Urinary bladder (tissue), 4 donors: Measurements from ENCODE around the gene C6orf62. TPM values are rescaled to one million over a fixed set of nuclear protein-coding genes. Genes with fewer than 3 reads are reported as not detected.
"Not testable (repeated sequence)": the region's sequence is repeated elsewhere in the genome, so short reads cannot be mapped to it uniquely, and the experiment has no call there.

Source experiments
- DNase-seq: peaks from one replicate; pipeline ENCODE4 v3.0.0-alpha.2; 2015; ENCODE audit errors: extremely low spot score
- H3K27ac ChIP-seq: one replicate; pipeline ENCODE4 v1.5.1; 2013; ENCODE audit warnings: low read depth, mild to moderate bottlenecking, moderate library complexity
- H3K36me3 ChIP-seq: one replicate; pipeline ENCODE4 v1.6.1; 2013; ENCODE audit warnings: mild to moderate bottlenecking, moderate library complexity; ENCODE audit not compliant: insufficient read depth
- H3K4me1 ChIP-seq: one replicate; pipeline ENCODE4 v1.6.1; 2013; ENCODE audit warnings: mild to moderate bottlenecking, moderate library complexity; ENCODE audit not compliant: insufficient read depth
- H3K4me3 ChIP-seq: one replicate; pipeline ENCODE4 v1.5.1; 2013; ENCODE audit warnings: low read depth, low read length
- WGBS: extraction: QIAGEN DNeasy Blood & Tissue Kit; methylation state at CpG from one replicate; pipeline ENCODE4 v1.1.7; 2013; 5-methylcytosine and 5-hydroxymethylcytosine counted together
- polyA plus RNA-seq: library from polyadenylated mRNA; stranded (reverse); fragments of 200-250 nt; gene quantifications from one replicate; pipeline ENCODE4 v1.2.3, GENCODE V29; 2013
- total RNA-seq: library from RNA; depleted of rRNA; stranded (reverse); fragments of >200 nt; gene quantifications from one replicate; pipeline ENCODE4 v1.2.3, GENCODE V29; 2014
- donor health status: healthy with polysubstance abuse.
- donor health status: healthy.

C6orf62 gene
- total RNA-seq (85.8 TPM), polyA plus RNA-seq (38.1 TPM)

DNA sequence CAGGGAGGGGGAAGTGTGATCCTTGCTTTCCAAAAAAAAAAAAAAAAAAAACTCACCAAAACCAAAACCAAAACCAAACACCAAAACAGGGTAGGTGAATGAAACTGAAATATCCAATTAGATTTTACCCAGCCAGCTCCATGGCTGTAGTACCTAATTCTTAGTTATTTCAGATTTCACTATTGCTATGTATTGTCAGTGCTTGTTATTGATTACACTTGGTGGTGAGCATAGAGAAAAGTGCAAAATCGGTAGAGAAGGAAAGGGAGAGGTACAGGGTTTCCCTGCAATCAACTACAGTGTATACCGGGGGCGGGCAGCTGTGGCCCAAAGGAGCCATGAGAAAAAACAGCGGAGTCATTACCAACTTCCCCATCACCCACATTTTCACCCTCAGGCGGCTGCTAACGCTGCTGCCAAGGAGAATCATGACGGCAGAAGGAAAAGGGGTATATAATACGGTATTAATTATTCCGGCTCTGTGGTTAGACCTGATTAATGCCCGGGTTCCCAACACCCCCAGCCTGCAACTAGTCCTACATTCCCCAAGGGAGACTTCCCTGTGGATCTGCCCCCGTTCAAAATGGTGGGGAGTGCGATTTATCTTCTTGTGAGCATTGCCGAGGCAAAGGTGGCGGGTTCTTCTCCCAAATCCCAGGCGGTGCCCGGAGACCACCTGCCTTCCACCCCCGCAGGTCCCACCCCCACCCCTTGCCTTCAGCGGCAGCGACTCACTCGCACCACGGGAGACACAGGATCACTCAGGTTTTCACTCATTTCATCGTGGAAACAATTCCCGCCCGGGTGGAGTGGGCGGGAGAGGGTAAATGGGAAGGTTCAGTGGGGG, at the start of gene C6orf62:
C6orf62 (minus strand) TSS at position 30 of the 847 bp plus-strand sequence. CDS start 486 bp downstream, outside the sequence.
- under 1% methylated on average over 25 of the region's 25 CpGs for WGBS
- DNase-seq = no peak
- peaks cover 2% of the 10 kb centered on the region for H3K4me1 ChIP-seq
- peaks cover 5% of the 10 kb centered on the region for H3K36me3 ChIP-seq
- peak within 1 kb of the TSS; percentile 99 for H3K4me3 ChIP-seq
- peak within 1 kb of the TSS; percentile 99 for H3K27ac ChIP-seq

DNA sequence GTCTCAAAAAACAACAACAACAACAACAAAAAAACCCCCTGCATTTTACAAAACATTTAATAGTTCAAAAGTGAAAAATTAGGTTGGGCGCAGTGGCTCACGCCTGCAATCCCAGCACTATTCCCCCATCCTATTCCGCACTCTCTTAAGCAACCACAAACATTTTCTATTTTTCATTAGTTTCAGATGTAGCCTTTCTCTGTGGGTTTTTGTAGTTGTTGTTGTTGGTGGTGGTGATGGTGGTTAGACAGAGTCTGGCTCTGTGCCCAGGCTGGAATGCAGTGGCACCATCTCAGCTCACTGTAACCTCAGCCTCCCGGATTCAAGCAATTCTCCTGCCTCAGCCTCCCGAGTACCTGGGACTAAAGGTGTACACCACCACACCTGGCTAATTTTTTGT, 49.4 kb upstream of the C6orf62 start:
- H3K4me3 ChIP-seq = no peak overlapping the region
- H3K27ac ChIP-seq = no peak overlapping the region
- DNase-seq = no peak
- 93% methylated on average over 5 of the region's 5 CpGs for WGBS
- no peaks in the 10 kb centered on the region for H3K36me3 ChIP-seq
- no peaks in the 10 kb centered on the region for H3K4me1 ChIP-seq

DNA sequence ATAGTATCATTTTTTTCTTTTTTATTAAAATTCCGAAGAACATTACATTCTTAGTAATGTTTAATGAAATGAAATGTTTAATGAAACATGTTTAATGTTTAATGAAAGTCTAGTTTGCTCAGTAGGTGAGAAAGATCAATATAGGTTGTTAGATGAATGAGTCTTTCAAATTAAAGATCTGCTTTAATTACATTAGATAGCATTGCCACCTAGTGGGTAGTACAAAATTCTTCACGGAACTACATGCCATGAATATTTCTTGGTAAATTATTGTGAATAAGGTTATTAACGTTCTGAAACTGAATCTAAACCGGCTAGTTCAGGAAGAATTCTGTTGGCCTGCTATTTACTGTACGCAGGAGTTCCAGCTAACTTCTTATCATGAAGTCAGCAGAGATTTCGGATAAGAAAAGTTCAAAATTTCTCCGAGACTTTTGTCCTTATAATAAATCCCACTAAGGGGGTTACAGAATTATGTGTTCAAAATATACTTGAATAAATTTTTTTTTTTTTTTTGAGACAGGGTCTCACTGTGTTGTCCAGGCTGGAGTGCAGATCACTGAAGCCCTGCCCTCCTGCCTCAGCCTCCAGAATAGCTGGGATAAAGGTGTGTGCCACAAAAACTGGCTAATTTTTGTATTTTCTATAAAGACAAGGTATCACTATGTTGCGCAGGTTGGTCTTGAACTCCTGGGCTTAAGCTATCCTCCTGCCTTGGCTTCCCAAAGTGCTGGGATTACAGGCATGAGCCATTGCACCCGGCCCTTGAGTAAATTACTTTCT, 47.9 kb upstream of the C6orf62 start:
- Histone ChIP-seq H3K4me1 (no peaks in the 10 kb centered on the region), H3K4me3 (no peak overlapping the region), H3K27ac (no peak overlapping the region), H3K36me3 (no peaks in the 10 kb centered on the region)
- 56% methylated on average over 9 of the region's 9 CpGs for WGBS
- no peak for DNase-seq

DNA sequence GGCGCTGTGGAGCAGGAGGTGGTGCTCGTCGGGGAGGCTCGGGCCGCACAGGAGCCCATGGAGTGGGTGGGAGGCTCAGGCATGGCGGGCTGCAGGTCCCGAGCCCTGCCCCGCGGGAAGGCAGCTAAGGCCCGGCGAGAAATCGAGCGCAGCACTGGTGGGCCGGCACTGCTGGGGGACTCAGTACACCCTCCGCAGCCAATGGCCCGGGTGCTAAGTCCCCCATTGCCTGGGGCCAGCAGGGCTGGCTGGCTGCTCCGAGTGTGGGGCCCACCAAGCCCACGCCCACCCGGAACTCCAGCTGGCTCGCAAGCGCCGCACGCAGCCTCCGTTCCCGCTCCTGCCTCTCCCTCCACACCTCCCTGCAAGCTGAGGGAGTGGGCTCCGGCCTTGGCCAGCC, 47.0 kb upstream of the C6orf62 start:
- not testable (repeated sequence) for H3K36me3 ChIP-seq, H3K27ac ChIP-seq, H3K4me1 ChIP-seq, DNase-seq, H3K4me3 ChIP-seq
- 96% methylated on average over 25 of the region's 26 CpGs for WGBS

DNA sequence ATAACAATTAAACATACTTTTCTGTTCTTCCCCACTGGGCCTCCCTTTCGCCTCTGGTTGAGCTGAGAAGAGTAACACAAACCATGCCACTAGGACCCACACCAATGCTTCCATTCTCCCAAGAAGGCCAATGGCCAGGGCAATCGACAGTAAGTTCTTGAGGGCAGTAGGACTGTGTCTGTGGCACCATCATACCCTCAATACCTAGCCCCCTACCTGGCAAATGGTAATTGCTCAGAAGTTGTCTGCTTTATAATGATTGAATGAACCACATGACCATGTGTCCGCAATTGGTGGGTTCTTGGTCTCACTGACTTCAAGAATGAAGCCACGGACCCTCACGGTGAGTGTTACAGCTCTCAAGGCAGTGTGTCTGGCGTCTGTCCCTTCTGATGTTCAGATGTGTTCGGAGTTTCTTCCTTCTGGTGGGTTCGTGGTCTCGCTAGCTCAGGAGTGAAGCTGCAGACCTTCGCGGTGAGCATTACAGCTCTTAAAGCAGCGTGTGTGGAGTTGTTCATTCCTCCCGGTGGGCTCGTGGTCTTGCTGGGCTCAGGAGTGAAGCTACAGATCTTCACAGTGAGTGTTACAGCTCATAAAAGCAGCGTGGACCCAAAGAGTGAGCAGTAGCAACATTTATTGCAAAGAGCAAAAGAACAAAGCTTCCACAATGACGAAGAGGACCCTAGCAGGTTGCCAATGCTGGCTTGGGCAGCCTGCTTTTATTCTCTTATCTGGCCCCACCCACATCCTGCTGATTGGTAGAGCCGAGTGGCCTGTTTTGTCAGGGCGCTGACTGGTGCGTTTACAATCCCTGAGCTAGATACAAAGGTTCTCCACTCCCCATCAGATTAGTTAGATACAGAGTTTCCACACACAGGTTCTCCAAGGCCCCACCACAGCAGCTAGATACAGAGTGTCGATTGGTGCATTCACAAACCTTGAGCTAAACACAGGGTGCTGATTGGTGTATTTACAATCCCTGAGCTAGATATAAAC, 46.2 kb upstream of the C6orf62 start:
- 88% methylated on average over 20 of the region's 20 CpGs for WGBS
- not testable (repeated sequence) for H3K4me1 ChIP-seq, H3K36me3 ChIP-seq, H3K27ac ChIP-seq, H3K4me3 ChIP-seq, DNase-seq

DNA sequence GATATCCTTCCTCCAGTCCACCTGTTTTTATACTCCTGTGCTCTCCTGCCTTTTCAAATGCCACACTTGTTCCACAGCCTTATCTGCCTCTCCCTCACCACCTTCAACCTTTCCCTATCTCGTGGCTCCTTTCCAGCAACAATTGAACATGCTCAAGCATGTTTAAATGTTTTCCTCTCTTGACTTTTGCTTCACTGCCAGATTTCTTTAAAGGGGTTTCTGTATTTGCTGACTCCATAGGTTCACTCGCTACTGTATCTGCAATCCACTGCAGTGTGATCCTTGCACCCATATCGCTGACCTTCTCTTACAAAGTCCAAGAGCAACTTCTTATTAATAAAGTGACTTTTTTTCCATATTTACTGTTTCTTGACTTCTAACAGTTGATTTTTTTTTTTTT, 44.6 kb upstream of the C6orf62 start:
- Histone ChIP-seq H3K4me1 (no peaks in the 10 kb centered on the region), H3K36me3 (no peaks in the 10 kb centered on the region), H3K27ac (no peak overlapping the region), H3K4me3 (no peak overlapping the region)
- DNase-seq = no peak
- 69% methylated on average over 3 of the region's 3 CpGs for WGBS

DNA sequence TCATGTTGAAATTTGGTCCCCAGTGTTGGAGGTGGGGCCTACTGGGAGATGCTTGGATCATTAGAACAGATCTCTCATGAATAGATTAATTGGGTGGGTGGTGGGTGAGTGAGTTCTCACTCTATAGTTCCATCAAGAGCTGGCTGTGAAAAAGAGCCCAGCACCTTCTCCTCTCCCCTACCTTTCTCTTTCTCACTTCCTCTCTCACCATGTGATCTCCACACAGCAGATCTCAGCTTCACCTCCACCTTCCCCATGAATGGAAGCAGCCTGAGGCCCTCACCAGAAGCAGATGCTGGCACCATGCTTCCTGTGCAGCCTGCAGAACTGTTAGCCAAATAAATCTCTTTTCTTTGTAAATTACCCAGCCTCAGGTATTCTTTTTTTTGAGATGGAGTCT, 42.9 kb upstream of the C6orf62 start:
- Histone ChIP-seq H3K36me3 (no peaks in the 10 kb centered on the region), H3K4me1 (no peaks in the 10 kb centered on the region), H3K4me3 (no peak overlapping the region), H3K27ac (no peak overlapping the region)
- DNase-seq = no peak

DNA sequence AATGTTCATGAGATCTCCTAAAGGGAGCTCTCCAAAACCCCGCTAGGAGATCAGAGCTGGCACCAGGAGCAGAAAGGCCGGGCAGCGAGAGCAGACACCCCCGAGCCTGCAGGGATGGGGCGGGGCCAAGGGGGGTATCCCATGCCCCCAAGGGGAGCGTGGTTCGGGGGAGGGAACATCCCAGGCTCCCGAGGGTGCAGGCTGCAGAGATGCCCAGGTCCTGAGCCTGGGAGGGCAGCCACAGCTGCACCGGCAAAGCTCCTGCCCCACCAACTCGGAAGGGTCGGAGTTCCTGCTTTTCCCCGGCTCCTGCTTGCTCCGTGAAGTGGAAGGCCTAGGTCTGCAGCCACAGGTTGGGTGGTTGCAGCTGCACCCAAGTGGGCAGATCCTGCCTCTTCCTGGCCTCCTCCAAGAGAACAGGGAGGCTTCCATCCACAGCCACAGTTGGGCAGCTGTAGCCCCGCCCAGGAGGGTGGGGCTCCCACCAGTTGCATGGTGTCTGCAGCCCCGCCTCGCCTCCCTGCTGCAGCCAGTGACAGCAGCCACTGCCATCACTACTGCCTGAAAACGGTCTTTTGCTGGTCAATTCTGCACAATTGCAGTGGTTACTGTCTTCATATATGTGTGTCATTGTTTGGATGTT, 42.4 kb upstream of the C6orf62 start:
- Histone ChIP-seq H3K4me1 (no peaks in the 10 kb centered on the region), H3K27ac (no peak overlapping the region), H3K36me3 (no peaks in the 10 kb centered on the region), H3K4me3 (no peak overlapping the region)
- WGBS = 85% methylated on average over 17 of the region's 17 CpGs
- DNase-seq = no peak

DNA sequence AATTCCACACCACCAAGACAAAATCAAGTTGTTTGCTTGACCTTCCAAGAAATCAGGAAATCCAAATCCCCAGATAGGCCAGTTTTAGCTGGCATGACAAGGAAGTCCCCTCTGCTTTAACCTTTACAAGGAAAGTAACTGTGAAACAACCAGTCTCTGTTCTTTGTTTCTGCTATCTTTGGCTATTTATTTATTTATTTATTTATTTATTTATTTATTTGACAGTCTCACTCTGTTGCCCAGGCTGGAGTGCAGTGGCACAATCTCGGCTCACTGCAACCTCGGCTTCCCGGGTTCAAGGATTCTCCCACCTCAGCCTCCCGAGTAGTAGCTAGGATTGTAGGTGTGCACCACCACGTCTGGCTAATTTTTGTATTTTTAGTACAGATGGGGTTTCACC, 41.3 kb upstream of the C6orf62 start:
- no peak overlapping the region for H3K4me3 ChIP-seq
- WGBS = 97% methylated on average over 5 of the region's 5 CpGs
- H3K36me3 ChIP-seq = no peaks in the 10 kb centered on the region
- DNase-seq = no peak
- H3K27ac ChIP-seq = no peak overlapping the region
- no peaks in the 10 kb centered on the region for H3K4me1 ChIP-seq

DNA sequence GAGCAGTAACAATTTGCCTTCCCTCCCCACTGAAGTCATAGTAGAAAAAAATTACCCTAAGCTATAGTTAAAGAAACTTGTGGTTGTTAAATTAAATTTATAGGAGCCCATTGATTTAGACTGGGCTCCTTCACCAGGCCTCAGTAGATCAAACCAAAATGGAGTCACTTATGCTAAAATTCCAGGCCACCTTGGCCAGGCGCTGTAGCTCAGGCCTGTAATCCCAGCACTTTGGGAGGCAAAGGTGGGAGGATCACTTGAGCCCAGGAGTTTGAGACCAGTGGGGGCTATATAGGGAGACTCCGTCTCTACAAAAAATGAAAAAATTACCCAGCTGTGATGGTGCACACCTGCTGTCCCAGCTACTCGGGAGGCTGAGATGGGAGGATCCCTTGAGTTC, 40.8 kb upstream of the C6orf62 start:
- WGBS = 92% methylated on average over 3 of the region's 3 CpGs
- H3K36me3 ChIP-seq = no peaks in the 10 kb centered on the region

DNA sequence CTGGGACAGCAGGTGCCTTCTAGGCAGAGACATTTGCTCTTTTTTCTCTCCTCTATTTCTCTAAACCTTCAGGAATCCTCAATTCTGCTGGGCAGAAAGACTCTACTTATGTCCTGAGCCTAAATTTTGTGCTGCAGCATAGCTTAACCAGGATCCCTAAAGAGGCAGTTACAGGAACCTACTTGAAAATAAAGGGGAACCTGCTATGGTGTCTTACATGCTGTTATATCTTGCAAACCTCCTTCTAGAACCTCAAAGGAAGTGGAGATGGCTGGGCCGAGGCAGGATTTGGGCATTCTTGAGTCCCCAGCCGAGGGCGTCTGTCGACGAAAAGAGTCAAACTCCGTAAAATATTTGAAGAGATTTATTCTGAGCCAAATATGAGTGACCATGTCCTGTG, 38.7 kb upstream of the C6orf62 start:
- WGBS = 87% methylated on average over 6 of the region's 6 CpGs
- no peak overlapping the region for H3K4me3 ChIP-seq
- no peak overlapping the region for H3K27ac ChIP-seq
- no peak for DNase-seq
- no peaks in the 10 kb centered on the region for H3K36me3 ChIP-seq
- no peaks in the 10 kb centered on the region for H3K4me1 ChIP-seq

More for the DNA sequence above, 40.8 kb upstream of the C6orf62 start:
- no peaks in the 10 kb centered on the region for H3K4me1 ChIP-seq
- DNase-seq = no peak
- H3K4me3 ChIP-seq = no peak overlapping the region
- no peak overlapping the region for H3K27ac ChIP-seq

DNA sequence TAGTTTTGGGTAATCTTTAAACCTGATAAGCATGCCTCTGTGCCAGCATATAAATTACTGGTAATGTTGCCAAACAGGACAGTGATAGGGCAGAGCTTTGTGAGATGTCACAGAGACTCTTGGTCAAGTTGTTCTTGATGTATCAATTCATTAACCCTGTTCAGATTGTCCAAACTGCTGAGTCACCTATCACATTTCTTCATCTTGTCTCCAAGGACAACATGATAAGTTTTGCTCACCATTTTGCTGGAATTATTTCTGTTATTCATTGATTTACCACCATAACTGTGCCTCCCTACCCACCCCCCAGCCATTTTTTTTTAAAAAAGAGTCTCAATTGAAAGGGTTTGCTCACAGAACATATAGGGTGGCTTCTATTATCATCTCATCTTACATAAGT, 36.3 kb upstream of the C6orf62 start:
- no peak for DNase-seq
- no peak overlapping the region for H3K4me3 ChIP-seq
- no peak overlapping the region for H3K27ac ChIP-seq
- H3K36me3 ChIP-seq = no peaks in the 10 kb centered on the region
- H3K4me1 ChIP-seq = no peaks in the 10 kb centered on the region

DNA sequence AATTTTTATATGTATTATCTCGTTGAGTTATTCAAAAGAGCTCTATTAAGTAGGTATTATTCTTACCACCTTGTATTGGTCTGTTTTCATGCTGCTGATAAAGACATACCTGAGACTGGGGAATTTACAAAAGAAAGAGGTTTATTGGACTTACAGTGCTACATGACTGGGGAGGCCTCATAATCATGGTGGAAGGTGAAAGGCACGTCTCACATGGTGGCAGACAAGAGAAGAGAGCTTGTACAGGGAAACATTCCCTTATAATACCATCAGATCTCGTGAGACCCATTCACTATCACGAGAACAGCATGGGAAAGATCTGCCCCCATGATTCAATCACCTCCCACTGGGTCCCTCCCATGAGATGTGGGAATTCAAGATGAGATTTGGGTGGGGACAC, 35.4 kb upstream of the C6orf62 start:
- not testable (repeated sequence) for H3K4me1 ChIP-seq, H3K4me3 ChIP-seq, DNase-seq, H3K36me3 ChIP-seq, H3K27ac ChIP-seq
- 86% methylated on average over 4 of the region's 4 CpGs for WGBS
